Right lobe of liver (tissue), 4 donors: Measurements from ENCODE around the gene COL7A1.

ENCODE experiments used
- CTCF ChIP-seq, 4 donors: fragments of 200-600 bp in 3 of 4; fragments of 450-650 bp in 1 of 4; IDR thresholded peaks; one replicate each; pipeline versions ENCODE4 v1.5.1 to v1.8.0; 2016 to 2022; ENCODE audit warnings: antibody characterized with exemption in 4 of 4, mild to moderate bottlenecking in 2 of 4
- POLR2A ChIP-seq: fragments of 450-650 bp; IDR thresholded peaks from one replicate; pipeline ENCODE4 v1.6.1; 2017; ENCODE audit warnings: antibody characterized with exemption, mild to moderate bottlenecking
- donor health status: DM: no; HTN: no; CAD: no.
- donor health status: DM: no; HTN: no; CAD: no.
- donor health status: DM: no; HTN: yes; CAD: no.

GRCh38 chr3:48565591-48566400, 29.3 kb downstream of the COL7A1 start:
- TF ChIP-seq POLR2A, result no peak
- no peak for TF ChIP-seq CTCF (IDR thresholded peaks at IDR 0.05)
